HG03175 (cell line): Measurements from ENCODE around the gene ALDH2.
"Not testable (repeated sequence)": the region's sequence is repeated elsewhere in the genome, so short reads cannot be mapped to it uniquely, and the experiment has no call there.

Experiments used
- ATAC-seq: cut with Tn5 transposase; IDR thresholded peaks from one replicate; pipeline ENCODE4 v1.9.1; 2021; ENCODE audit warnings: mild to moderate bottlenecking, moderate library complexity; ENCODE audit not compliant: unreplicated experiment

ALDH2 gene

DNA sequence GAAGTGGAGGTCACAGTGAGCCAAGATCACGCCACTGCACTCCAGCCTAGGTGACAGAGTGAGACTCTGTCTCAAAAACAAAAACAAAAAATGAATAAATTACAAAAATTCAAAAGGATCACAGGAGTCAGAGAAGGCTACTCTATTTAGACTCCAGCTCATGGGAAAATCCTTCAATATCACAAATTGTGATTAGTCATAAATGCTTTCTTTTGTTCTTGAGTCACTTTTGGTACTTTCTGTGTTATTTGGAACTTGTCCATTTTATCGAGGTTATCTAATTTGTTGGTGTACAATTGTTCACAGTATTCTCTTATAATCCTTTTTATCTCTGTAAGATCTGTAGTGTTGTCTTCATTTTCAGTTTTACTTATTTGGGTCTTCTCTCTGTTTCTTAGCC is 18.9 kb downstream of the ALDH2 start:
- ATAC-seq: no peak

DNA sequence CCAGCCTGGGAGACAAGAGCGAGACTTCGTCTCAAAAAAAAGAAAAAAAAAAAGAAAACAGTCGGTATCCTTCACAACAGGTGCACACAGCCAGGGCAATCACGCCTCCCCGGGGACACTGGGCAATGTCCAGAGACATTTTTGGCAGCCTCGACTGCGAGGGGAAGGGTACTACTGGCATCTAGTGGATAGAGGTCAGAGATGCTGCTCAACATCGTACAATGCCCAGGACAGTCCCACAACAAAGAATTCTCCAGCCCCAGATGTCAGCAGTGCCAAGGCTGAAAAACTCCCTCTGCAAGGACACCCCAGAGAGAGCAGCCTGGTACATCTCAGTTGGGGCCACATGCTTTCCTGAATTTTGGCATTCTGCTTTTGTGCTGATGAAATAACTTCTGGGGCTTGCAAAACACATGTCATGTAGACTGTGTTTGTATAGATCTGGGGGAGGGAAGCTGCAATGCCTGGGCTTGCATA is 21.5 kb downstream of the ALDH2 start:
- no peak for ATAC-seq

DNA sequence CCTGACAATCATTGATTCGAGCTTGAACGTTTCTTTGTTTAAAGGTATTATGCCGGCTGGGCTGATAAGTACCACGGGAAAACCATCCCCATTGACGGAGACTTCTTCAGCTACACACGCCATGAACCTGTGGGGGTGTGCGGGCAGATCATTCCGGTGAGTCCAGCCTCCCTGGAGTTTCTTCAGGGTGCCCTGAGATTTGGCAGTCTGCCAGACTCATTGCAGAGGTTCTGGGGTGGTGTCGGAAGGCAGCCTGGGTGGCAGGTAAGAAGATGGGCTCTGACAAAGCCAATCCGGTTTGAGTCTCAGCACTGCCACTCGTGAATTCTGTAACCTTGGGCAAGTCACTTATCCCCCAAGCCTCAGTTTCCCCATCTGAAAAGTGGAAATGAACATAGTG is 23.0 kb downstream of the ALDH2 start:
- ATAC-seq: no peak

DNA sequence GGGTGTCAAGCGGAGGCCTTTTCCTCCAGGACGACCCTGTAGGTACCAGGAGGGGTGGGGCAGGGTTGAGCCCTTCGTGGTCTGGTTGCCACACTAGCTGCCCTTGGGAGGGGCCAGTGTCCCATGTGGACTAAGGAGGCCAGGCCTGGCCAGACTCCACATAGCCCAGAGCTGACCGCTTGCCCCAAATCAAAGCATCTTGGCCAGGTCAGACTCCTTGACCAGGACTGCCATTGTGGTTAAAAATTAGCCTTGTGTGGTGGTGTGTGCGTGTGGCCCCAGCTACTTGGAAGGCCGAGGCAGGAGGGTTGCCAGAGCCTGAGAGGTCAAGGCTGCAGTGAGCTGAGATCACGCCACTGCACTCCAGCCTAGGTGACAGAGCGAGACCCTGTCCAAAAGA is 24.8 kb downstream of the ALDH2 start:
- ATAC-seq: no peak

DNA sequence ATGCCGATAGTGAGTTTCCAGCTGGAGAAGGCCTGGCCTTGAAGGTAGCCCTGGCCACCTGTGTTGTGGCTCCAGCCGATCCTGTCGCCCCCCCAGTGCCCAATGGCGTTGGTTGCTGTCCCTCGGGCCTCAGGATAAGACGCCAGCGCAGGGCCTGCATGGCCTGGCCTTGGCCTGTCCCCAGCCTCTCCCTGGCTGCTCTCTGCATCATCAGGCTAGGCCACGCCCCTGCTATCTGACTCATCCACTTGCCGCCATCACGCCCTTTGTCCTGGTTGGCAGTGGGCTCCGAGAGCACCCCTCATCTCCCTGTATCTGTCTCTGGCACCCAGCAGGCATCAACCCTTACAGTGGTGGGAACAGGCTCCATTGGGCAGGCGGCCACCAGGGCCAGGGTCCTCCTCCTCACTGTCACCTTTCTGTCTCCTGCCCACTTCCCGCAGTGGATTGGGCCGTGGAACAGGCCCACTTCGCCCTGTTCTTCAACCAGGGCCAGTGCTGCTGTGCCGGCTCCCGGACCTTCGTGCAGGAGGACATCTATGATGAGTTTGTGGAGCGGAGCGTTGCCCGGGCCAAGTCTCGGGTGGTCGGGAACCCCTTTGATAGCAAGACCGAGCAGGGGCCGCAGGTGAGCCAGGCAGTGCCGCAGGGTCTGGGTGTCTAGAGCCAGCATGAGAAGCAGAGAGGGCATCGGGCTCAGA is 25.6 kb downstream of the ALDH2 start:
- ATAC-seq: no peak

DNA sequence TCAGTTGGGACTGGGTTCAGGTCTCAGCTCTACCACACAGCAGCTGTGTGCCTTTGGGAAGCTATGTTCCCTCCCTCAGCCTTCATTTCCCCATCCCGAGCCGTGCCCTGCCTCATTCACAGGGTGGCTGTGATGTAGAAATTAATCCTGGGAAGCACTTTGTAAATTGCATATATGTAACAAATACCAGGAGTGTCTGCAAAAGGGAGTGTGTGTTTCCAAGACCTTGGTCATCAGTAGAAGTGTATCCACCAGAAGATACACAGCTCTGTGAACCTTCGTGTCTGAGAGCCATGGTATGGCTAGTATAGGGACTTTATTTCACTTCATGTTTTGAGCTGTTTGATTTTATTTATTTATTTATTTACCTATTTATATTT is 26.1 kb downstream of the ALDH2 start:
- no peak for ATAC-seq

DNA sequence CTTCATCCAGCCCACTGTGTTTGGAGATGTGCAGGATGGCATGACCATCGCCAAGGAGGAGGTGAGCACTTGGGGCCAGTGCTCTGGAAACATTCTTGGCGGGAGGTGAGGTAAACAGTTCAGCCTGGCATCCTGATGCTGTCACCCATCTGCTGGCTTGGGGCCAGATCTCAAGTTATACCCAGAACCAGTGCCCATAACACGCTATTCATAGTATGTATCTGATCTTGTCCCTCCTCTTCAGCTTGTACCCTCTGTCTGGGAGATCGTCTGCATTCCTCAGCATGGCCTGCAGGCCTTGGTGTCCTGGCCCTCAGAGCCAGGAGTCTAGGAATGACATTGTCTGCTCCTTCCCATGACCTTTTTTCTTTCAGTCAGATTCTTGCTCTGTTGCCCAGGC is 31.4 kb downstream of the ALDH2 start:
- ATAC-seq: no peak

DNA sequence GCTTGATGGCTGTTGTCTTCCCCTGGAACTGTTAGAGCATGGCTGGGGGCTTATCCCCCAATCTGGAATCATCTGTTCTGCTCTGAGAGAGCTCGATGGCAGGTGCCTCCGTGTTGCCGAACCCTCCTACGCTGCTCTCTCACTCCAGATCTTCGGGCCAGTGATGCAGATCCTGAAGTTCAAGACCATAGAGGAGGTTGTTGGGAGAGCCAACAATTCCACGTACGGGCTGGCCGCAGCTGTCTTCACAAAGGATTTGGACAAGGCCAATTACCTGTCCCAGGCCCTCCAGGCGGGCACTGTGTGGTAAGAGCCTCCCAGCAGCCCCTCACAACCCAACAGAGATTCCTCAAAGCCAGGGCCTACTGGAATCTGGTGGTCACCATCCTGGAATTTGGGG is 33.0 kb downstream of the ALDH2 start:
- no peak for ATAC-seq

DNA sequence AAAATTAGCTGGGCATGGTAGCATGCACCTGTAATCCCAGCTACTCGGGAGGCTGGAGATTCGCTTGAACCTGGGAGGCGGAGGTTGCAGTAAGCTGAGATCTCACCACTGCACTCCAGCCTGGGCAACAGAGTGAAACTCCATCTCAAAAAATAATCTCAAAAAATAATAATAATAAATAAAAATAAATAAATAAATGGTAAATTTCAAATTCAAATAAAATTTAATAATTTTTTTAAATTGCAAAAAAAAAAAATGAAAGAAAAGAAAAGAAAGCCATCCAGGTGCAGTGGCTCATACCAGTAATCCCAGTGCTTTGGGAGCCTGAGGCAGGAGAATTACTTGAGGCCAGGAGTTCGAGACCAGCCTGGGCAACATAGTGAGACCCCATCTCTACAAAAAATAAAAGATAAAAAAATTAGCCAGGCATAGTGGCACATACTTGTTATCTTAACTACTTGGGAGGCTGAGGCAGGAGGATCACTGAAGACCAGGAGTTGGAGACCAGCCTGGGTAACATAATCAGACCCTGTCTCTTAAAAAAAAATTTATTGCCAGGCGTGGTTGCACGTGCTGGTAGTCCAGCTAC is 36.4 kb downstream of the ALDH2 start:
- no peak for ATAC-seq

DNA sequence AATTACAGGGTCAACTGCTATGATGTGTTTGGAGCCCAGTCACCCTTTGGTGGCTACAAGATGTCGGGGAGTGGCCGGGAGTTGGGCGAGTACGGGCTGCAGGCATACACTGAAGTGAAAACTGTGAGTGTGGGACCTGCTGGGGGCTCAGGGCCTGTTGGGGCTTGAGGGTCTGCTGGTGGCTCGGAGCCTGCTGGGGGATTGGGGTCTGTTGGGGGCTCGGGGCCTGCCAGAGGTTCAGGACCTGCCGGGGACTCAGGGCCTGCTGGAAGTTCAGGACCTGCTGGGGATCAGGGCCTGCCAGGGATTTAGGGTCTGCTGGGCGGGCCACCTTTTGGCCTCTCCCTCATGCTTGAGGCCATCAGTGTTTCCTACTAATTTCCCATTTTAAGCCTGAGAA is 37.1 kb downstream of the ALDH2 start:
- ATAC-seq: no peak

DNA sequence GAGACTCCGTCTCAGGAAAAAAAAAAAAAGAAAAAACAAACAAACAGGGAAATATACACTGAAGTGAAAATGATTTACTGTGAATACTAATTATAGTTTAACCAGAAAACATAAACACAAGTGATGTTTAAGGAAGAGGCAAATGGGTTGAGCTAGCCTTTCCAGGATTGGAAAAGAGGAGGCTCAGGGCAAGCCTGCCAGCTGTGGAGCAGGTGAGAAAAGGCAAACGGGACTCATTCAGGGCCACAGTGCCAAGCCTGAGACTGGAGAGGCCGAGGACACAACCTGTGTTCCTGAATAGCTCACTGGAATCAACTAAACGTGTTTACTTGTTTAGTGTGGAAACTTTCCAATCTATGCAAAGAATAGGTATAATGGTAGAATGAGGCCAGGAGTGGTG is 39.6 kb downstream of the ALDH2 start:
- no peak for ATAC-seq

DNA sequence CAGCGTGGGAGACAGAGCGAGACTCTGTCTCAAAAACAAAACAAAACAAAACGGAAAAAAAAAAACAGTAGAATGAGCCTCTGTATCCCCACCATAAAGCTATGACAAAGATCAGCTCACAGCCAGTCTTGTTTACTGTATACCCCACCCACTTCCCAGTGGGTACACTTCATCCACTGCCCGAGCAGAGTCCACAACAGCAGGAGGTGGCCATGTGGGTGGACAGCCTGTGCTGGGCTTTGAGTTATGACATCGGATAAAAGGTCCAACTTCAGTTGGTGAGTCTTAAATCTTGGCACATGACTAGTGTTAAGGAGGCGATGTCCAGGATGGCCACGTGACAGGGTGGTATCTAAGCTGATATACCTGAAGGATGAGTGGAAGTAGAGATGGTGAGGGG is 40.5 kb downstream of the ALDH2 start:
- ATAC-seq: no peak

DNA sequence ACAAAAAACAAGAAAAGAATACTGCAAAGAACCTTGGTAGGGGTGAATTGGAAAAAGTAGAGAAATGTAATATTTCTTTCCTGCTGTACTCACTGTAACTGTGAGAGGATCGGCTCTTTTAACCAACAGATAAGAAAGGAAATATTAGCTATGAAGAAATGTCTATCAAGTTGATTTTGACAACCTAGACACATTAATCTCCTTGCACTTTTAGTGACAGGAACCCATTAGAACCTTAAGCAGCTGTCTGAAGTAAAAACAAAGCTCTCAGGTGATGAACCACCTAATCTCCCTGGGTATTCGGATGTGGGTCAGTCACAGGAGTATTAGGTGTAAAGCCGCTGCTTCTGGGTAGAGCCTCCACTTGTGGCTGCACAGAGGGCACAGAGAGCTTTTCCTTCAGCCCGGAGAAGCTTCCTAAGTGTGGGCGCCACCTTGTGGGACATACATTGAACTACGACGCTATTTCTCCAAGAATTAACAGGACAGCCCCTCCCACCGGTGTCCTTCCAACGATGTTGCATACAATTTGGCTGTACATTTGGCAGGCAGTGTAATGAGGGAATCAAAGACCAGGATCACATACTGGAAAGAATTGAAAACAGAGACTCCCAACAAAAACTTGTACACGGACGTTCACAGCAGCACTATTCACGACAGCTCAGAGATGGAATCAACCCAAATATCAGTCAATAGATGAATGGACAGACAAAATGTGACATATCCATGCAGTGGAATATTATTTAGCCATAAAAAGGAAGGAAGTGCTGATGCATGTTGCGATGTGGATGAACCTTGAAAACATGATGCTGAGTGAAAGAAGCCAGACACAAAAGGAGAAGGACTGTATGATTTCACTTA is 46.4 kb downstream of the ALDH2 start:
- peak; percentile 71 for ATAC-seq

DNA sequence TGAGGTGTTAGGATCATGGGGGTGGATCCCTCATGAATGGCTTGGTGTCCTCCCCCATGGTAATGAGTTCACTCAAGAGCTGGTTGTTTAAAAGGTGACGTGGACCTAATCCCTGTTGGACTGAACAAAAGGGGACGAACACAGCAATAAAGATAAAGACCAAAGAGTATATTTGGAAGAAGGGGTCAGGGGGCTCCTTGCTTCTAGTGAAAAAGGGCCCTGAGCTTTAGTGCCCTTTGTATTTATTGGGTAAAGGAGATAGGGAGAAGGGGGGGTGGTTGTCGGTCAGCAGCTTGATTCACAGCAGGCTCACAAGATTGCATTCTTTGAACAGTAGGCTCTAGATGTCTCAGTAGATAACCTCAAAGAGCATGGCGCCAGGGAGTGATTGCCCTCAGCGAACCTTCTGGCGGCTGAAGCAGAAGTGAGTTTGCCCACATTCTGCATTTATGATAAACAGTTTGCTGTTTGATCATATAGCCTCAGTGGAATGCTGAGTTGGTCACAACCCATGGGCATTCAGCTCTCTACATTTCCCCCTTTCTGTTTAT is 49.4 kb downstream of the ALDH2 start:
- ATAC-seq: no peak

DNA sequence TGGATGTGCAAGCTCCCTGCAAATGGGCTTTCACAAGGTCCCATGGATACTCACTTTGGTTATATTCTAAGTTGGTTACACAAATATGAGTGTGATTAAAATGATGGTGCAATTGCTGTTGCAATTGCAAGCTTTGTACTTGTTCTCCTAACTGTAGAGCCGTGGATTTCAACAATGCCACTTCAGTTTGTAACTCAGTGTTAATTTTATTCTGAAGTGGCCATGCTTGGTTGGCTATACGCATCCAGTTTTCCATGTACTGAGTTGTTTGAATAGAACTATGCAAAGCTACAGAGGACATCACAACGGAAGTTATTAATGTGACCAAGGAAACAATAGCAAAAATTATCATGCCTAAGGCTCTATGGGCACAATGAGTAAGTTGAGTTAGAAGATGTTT is 50.2 kb downstream of the ALDH2 start:
- ATAC-seq: not testable (repeated sequence)

DNA sequence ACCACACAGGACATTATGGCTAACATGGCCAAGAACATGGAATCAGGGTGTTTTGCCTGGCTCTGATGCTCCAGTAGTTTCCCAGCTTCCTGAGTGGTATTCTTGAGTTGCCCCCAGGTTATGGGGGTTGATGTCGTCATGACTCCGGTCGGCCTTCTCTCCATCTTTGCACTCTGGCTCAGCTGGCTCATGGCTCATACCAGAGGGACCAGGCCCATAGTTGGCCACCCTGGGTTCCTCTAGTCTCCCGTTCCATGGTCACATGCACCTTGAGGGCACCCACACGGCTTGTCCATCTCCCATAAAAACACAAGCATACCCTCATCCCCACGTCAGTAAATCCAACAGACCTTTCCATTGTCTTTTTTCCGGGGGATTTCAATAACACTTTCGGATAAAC is 51.6 kb downstream of the ALDH2 start:
- ATAC-seq: no peak

DNA sequence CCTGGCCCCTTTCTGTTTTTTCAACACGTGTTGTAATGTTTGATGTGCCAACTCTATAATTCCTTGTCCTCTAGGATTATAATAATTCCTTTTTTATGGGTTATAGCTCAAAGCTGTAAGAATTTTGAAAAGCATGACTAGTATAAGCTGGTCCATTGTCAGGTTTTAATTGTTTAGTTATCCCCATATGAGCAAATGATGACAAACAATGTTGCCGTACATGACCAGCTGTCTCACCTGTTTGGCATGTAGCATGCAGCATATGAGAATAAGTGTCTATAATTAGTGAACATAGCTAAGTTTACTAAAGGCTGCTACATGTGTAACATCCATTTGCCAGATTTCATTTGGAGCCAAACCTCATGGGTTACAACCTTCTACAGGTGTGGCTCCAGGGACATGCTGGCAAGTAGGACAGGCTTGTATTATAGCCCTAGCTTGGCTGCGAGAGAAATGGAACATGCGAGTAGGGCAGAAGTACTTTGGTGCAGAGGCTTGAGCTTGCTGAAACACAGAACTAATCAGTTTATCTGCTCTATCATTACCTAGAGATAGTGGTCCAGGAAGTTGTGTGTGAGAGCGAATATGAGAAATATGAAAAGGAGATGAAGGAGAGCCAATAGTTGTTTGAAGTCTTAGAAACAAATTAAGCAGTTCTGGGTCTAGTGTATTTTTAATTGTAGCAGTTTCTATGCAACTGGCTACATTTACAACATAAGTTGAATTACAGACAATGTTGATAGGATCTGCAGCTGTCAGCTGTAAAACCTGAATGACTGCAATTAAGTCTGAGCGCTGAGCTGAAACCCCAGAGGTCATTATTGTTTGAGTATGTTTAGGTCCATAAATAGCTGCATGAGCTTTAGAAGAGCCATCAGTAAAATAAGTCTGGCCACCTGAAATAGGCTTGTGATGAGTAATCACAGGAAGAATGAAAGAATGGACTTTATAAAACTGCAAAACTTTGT is 52.7 kb downstream of the ALDH2 start:
- ATAC-seq: no peak

DNA sequence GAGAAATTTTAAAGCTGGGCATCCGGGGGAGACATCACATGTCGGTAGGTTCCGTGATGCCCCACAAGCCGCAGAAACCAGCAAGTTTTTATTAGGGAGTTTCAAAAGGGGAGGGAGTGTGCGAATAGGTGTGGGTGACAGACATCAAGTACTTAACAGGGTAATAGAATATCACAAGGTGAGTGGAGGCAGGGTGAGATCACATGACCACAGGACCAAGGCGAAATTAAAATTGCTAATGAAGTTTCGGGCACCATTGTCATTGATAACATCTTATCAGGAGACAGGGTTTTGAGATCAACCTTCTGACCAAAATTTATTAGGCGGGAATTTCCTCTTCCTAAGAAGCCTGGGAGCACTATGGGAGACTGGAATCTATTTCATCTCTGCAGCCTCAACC is 54.1 kb downstream of the ALDH2 start:
- ATAC-seq: not testable (repeated sequence)

DNA sequence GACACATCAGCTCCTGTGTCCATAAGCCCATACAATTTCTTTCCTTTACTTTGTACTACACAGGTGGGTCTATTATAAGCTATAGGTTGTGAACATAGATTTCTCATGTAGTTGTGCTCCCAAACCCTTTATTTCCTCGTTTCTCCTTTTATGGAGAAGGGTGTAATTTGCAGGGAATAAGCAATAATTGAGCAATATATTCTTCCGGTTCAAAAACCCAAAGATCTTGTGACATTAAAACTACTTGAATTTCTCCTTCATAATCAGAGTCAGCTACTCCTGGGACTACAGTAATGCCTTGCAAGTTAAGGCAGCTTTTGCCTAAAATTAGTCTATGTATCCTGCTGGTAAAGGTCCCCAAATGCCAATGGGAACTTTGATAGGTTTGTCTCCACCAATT is 56.2 kb downstream of the ALDH2 start:
- no peak for ATAC-seq

DNA sequence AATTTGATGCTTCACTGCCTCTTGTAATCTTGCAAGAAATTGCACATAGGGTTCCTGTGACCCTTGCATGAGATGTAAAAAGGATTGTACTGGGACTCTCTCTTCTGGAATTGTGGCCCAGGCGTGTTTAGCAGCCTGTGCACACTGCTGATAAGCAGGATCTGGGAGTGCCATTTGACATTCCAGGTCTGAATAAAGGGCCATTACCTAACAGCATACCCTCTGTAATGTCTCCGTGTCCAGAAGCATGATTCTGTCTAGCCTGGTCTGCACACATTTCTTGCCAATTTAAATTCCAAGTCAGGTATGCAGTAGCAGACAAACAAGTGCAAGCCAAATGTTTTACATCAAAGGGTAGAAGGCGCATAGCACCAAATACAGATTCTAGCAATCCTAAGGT is 57.2 kb downstream of the ALDH2 start:
- no peak for ATAC-seq

DNA sequence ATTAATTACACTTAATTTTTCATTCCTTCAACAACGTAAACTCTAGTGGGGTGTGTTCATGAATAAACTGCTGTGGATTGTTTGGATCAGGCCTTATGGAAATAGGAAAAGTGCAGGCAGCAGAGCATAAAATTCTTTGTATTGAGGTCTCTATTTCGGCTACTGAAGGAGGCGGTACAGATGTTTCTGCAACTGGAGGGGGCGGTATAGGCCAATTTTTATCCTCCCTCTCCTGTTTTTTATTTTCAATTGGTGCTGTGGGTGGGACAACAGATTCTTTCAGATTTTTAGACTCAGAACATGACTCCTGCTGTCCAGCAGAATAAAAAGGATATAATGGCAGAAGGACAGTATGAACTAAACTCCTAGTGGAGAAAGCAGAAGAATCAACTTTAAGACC is 57.6 kb downstream of the ALDH2 start:
- not testable (repeated sequence) for ATAC-seq
